GM19025 (cell line): ENCODE data around the gene NBPF12.
"Not testable (repeated sequence)": the region's sequence is repeated elsewhere in the genome, so short reads cannot be mapped to it uniquely, and the experiment has no call there.

ENCODE experiments used
- ATAC-seq: cut with Tn5 transposase; IDR thresholded peaks from one replicate; pipeline ENCODE4 v1.9.1; 2021; ENCODE audit warnings: mild to moderate bottlenecking, low read depth, moderate library complexity; ENCODE audit not compliant: unreplicated experiment

NBPF12 gene

GRCh38 chr1:146938242-146938902 is at the start of gene NBPF12:
TSS of gene NBPF12 (plus strand) at chr1:146938324. CDS start at chr1:146960144, 21,820 bp downstream.
- peak; percentile 79 for ATAC-seq

DNA sequence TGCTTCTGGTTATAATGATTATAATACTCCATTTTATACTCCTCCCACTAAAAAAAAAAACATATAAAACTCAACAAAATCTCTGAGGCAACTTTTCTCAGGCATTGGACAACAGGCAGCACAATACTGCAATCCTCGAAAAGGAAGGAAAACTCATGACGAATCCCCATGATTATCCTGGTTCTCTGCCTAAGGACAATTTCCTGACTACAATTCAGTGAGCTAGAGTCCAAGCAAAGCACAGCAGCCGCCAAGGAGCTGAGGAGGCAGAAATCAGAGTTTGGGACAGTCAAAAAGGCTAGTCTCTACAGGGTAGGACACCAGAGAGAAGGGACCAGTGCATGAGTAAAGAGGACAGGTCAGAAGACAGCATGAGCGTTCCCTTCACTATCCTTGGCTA is 46.8 kb upstream of the NBPF12 start:
- ATAC-seq: not testable (repeated sequence)

- ATAC-seq: not testable (repeated sequence)
Measured at GRCh38 chr1:146892331-146892730, 45.8 kb upstream of the NBPF12 start.

DNA sequence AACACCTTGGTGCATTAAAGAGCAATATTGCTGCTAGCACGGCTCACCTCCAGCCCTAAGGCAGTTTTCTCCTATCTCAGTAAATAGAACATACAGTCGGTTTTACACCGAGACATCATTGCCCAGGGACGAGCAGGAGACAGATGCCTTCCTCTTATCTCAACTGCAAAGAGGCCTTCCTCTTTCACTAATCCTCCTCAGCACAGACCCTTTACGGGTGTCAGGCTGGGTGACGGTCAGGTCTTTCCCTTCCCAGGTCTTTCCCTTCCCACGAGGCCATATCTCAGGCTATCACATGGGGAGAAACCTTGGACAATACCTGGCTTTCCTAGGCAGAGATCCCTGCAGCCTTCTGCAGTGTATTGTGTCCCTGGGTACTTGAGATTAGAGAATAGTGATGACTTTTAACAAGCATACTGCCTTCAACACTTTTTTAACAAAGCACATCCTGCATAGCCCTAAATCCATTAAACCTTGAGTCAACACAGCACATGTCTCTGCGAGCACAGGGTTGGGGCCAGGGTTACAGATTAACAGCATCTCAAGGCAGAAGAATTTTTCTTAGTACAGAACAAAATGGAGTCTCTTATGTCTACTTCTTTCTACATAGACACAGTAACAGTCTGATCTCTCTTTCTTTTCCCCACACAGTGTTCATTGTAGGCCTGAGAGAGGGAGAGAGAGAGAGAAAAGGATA is 30.4 kb upstream of the NBPF12 start:
- not testable (repeated sequence) for ATAC-seq

DNA sequence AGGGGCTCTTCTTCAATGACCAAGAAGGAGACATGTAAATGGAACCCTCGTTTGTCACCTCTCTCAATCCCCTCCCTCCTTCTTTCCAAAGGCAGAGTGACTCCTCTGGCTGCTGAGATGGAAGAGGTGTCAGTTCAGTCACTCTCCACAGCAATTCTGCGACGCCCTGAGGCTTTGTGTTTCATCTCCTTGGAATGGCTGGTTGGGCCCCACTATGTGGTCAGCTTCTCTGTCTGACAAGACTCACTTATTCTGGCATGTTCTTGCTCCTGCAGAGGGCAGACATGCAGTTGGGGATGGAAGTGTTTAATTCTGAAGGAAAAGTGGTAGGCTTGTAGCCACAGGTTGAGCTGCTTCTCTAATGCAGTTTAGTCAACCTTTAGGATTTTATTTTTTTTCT is 25.1 kb upstream of the NBPF12 start:
- ATAC-seq: not testable (repeated sequence)

DNA sequence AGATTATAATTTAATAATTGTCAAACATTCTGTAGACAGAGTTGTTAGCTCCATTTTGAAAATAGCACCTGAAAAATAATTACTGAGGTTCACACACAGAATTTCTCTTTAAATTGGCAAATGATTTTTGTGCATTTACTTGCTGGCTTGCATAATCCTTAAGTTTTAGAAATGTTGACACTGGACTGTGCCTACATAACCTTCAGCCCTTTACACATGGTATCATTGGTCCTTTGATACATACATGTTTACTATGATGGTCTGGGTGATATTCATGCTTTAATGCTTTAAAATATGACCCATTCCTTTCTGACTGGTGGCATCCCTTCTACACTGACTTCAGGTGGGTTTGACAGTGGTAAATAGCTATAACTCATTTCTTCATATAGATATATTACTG is 17.3 kb upstream of the NBPF12 start:
- ATAC-seq: not testable (repeated sequence)

- ATAC-seq: not testable (repeated sequence)
Measured at GRCh38 chr1:146922614-146923013, 15.5 kb upstream of the NBPF12 start.

DNA sequence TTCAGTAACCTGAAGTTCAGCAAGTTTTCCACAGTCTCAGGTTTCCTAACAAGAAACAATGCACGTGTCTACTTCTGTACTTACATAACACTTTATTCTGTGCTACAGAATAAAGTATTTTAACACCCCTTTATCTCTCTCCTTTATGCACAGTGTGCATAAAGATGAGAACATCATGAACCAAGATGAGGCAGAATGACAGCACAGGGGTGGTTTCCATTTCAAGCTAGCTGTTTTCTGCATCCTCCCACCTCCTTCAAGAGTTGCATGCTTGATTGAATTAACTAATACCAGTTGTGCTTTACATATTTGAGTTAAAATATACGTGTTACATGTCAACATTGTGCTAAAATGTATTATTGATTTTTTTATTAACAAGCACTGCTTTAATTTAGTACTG is 14.0 kb upstream of the NBPF12 start:
- not testable (repeated sequence) for ATAC-seq

- ATAC-seq: not testable (repeated sequence)
Measured at GRCh38 chr1:146926413-146926812, 11.7 kb upstream of the NBPF12 start.

DNA sequence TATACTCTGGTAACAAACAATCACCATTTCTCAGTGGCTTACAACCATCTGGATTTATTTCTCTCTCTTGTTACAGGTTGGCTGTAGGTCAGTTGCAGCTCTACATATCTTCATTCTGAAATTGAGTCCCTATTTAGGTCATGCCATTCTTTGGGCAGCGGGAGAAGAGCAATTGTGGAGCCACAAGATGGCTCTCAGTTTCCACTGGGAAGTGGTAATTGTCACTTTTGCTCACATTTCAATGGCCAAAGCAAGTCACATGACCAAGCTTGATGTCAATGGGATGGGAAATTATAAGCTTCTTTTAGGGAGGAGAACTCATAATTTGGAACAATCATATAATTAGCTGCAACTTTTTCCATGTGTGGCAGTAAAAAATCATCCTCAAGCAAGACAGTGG is 7.9 kb upstream of the NBPF12 start:
- ATAC-seq: not testable (repeated sequence)

GRCh38 chr1:146934390-146935223 is 3.5 kb upstream of the NBPF12 start:
- ATAC-seq: not testable (repeated sequence)

- not testable (repeated sequence) for ATAC-seq
Measured at GRCh38 chr1:146937462-146937861, 662 bp upstream of the NBPF12 start.

DNA sequence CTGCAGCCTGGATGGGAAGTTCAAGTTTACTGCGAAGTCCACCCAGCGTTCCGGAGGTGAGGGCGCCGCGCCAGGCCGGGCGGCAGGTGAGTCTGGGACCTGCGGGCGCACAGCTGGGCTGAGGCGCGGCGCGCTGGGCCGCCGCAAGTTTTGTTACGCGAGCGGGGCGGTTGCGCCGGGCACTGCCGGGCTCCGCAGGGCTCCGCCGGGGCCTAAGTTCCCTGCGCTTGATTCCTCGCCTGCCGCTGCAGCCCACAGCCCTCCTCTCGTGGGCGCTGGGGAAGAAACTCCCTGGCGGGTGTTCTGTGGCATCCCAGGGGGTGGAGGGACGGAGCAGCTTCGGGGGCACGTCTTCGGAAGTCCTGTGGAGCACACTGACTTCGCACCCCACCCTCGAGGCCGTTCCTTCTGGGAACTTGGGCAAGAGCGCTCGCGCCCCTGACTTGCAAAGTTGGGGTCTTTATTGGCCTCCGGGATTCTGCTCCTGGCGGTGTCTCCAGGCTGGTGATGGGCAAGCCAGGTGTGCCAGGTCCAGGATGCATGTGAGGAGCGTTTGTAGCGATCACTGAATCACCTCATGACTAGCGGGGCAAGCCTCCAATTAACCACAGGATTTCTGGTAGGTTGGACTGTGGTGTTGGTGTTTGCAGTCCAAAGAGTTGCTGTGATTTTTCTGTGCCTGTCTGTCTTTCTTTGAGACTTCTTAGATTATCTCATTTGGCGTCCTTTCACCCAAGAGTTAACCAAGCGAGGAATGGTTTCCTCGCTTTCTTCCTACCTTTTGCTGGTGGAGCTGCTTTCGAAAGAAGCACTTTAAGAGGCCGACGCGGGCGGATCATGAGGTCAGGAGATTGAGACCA is 1.0 kb downstream of the NBPF12 start:
- ATAC-seq: peak; percentile 26

- ATAC-seq: not testable (repeated sequence)
Measured at GRCh38 chr1:146940293-146940692, 2.2 kb downstream of the NBPF12 start.

GRCh38 chr1:146943342-146943886 is 5.3 kb downstream of the NBPF12 start:
- not testable (repeated sequence) for ATAC-seq

DNA sequence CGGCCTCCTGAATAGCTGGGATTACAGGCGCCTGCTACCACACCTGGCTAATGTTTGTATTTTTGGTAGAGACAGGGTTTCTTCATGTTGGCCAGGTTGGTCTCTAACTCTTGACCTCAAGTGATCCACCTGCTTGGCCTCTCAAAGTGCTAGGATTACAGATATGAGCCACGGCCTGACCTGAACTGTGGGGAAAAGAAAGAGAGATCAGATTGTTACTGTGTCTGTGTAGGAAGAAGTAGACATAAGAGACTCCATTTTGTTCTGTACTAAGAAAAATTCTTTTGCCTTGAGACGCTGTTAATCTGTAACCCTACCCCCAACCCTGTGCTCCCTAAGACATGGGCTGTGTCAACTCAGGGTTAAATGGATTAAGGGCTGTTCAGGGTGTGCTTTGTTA is 10.0 kb downstream of the NBPF12 start:
- ATAC-seq: not testable (repeated sequence)

DNA sequence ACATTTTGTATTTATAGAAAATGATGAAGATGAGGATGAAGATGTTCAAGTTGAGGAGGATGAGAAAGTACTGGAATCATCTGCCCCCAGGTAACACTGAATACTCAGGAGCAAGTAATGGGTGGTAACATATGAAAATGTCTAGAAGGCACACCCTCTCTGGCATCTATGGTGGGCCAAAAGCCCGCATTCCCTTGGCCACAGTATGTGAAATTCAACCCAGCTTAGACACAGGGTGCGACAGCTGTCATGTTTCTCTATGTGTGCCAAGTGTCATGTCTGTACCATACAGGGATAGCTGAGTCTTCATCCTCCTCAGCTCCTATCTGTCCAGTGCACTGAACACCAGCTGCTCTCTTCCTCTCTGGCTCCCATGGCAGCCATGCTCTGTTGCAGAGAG is 26.2 kb downstream of the NBPF12 start:
- ATAC-seq: not testable (repeated sequence)

GRCh38 chr1:146966351-146966750 is 28.2 kb downstream of the NBPF12 start:
- ATAC-seq: not testable (repeated sequence)

GRCh38 chr1:146970656-146971055 is 32.5 kb downstream of the NBPF12 start:
- ATAC-seq: not testable (repeated sequence)

DNA sequence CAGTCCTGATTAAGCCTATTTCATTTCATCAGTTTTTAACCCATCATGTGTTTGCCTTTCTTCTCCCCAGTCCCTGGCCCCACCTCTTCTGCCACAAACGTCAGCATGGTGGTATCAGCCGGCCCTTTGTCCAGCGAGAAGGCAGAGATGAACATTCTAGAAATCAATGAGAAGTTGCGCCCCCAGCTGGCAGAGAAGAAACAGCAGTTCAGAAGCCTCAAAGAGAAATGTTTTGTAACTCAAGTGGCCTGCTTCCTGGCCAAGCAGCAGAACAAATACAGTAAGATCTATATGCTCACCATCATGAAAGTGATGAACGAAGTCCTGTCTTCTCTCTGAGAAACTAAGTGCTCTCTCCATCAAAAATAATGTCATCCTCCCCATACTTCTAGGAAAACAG is 34.6 kb downstream of the NBPF12 start:
- not testable (repeated sequence) for ATAC-seq
